Measurements from ENCODE around the gene LMTK2.

The LMTK2 gene

GRCh38 chr7:98130959-98131358 is 24.3 kb downstream of the LMTK2 start:
- H2AFZ ChIP-seq (ENCODE audit: low read depth, low read length, severe bottlenecking) = no peak overlapping the region
- no peak for TF ChIP-seq CTCF (IDR thresholded peaks at IDR 0.05; ENCODE audit: insufficient read depth, low read length, poor library complexity, severe bottlenecking)
- TF ChIP-seq EZH2phosphoT487 (conservative IDR thresholded peaks at IDR 0.05; ENCODE audit: low read length) = no peak
- no peak overlapping the region for H3K27ac ChIP-seq (ENCODE audit: low read depth, low read length)
- H3K79me2 ChIP-seq (ENCODE audit: insufficient read depth, low read length) = no peaks in the 10 kb centered on the region
- H3K27me3 ChIP-seq (ENCODE audit: low read length) = no peaks in the 10 kb centered on the region
- no peaks in the 10 kb centered on the region for H3K36me3 ChIP-seq (ENCODE audit: low read length)
- H3K9me2 ChIP-seq (replicated peaks; ENCODE audit: insufficient read depth, low read length) = no peaks in the 10 kb centered on the region
- H3K4me3 ChIP-seq (ENCODE audit: insufficient read depth, low read length, poor library complexity, severe bottlenecking) = no peak overlapping the region
- H3K9me3 ChIP-seq (ENCODE audit: insufficient read depth, low read length) = no peaks in the 10 kb centered on the region
- H4K20me1 ChIP-seq (ENCODE audit: low read depth, low read length) = peaks cover 86% of the 10 kb centered on the region
- H3K9ac ChIP-seq (ENCODE audit: low read length) = no peak overlapping the region
- H3K4me2 ChIP-seq (ENCODE audit: low read depth, low read length, poor library complexity, severe bottlenecking) = no peak overlapping the region
- peaks cover 10% of the 10 kb centered on the region; the same call in 1 of the 2 replicates for H3F3A ChIP-seq (ENCODE audit: insufficient read depth)

DNA sequence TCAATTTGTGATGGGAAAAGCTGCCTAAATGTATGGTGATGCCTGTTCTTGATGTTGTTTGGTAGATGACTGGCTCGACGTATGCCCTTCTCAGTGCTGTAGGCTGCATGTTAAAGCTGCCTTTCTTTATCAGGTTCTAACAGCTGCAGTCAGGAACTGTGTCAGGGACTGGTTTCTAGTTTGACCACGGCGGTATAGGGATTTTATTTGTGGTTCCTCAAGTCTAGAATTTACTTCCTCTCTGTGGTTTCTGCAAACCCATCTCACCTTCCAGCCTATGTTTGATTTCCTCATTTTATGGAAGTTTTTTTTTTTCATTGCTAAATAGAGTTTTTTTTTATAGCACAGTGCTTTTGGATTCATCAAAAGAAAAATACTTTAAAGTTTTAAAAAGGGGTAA is 26.5 kb downstream of the LMTK2 start:
- peaks cover 84% of the 10 kb centered on the region for H4K20me1 ChIP-seq (ENCODE audit: low read depth, low read length)
- no peak overlapping the region for H2AFZ ChIP-seq (ENCODE audit: low read depth, low read length, severe bottlenecking)
- H3F3A ChIP-seq (ENCODE audit: insufficient read depth) = peaks cover 10% of the 10 kb centered on the region; the same call in 1 of the 2 replicates
- no peaks in the 10 kb centered on the region for H3K27me3 ChIP-seq (ENCODE audit: low read length)
- no peak overlapping the region for H3K4me3 ChIP-seq (ENCODE audit: insufficient read depth, low read length, poor library complexity, severe bottlenecking)
- no peak overlapping the region for H3K27ac ChIP-seq (ENCODE audit: low read depth, low read length)
- no peaks in the 10 kb centered on the region for H3K36me3 ChIP-seq (ENCODE audit: low read length)
- no peaks in the 10 kb centered on the region for H3K9me2 ChIP-seq (replicated peaks; ENCODE audit: insufficient read depth, low read length)
- TF ChIP-seq EZH2phosphoT487 (conservative IDR thresholded peaks at IDR 0.05; ENCODE audit: low read length) = no peak
- no peak for TF ChIP-seq CTCF (IDR thresholded peaks at IDR 0.05; ENCODE audit: insufficient read depth, low read length, poor library complexity, severe bottlenecking)
- no peak overlapping the region for H3K4me2 ChIP-seq (ENCODE audit: low read depth, low read length, poor library complexity, severe bottlenecking)
- no peaks in the 10 kb centered on the region for H3K9me3 ChIP-seq (ENCODE audit: insufficient read depth, low read length)
- H3K79me2 ChIP-seq (ENCODE audit: insufficient read depth, low read length) = no peaks in the 10 kb centered on the region
- no peak overlapping the region for H3K9ac ChIP-seq (ENCODE audit: low read length)

DNA sequence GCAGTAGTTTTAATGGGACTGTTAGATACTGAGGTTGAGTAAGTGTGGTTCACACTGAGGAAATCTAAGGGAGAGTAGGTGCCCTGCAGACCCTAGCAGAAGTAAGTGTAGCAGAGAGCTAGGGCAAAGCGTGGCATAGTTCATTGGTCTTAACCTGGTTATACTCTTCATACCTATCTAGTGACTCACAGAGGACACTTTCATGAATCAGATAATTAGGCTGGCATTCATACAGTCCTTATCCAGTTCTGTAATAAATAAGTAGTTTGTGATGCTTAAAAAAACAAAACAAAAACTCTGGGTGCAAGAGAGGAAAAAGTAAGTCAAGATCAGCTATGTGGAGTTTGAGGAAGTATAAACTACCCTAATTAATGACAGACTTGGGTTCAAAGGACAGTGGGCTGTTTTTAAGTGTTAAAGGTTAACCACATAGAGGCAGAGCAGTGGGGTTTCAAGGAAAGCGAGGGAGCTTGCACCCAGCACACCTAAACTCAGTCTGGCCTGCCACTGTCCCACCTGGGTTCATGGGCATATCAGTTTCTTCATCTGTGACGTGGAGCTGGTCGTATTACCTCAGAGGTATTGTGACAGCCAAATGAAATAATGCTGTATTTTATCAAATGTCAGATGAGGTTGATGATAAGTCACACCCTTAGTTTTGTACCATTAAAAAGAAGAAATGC is 27.1 kb downstream of the LMTK2 start:
- H4K20me1 ChIP-seq (ENCODE audit: low read depth, low read length) = peaks cover 78% of the 10 kb centered on the region
- H3K4me2 ChIP-seq (ENCODE audit: low read depth, low read length, poor library complexity, severe bottlenecking) = no peak overlapping the region
- H3K36me3 ChIP-seq (ENCODE audit: low read length) = no peaks in the 10 kb centered on the region
- H3K9me3 ChIP-seq (ENCODE audit: insufficient read depth, low read length) = no peaks in the 10 kb centered on the region
- H3K79me2 ChIP-seq (ENCODE audit: insufficient read depth, low read length) = no peaks in the 10 kb centered on the region
- H3K27ac ChIP-seq (ENCODE audit: low read depth, low read length) = no peak overlapping the region
- H2AFZ ChIP-seq (ENCODE audit: low read depth, low read length, severe bottlenecking) = no peak overlapping the region
- no peak overlapping the region for H3K9ac ChIP-seq (ENCODE audit: low read length)
- H3K27me3 ChIP-seq (ENCODE audit: low read length) = no peaks in the 10 kb centered on the region
- no peaks in the 10 kb centered on the region for H3K9me2 ChIP-seq (replicated peaks; ENCODE audit: insufficient read depth, low read length)
- no peak overlapping the region for H3K4me3 ChIP-seq (ENCODE audit: insufficient read depth, low read length, poor library complexity, severe bottlenecking)
- TF ChIP-seq EZH2phosphoT487 (conservative IDR thresholded peaks at IDR 0.05; ENCODE audit: low read length) (no peak), CTCF (IDR thresholded peaks at IDR 0.05; ENCODE audit: insufficient read depth, low read length, poor library complexity, severe bottlenecking) (no peak)
- peaks cover 10% of the 10 kb centered on the region; the same call in 1 of the 2 replicates for H3F3A ChIP-seq (ENCODE audit: insufficient read depth)

Measured in SU-DHL-6 (cell line).